Calu3 (cell line): ENCODE data around the gene HOXB5. TPM values are rescaled to one million over a fixed set of nuclear protein-coding genes. Genes with fewer than 3 reads are reported as not detected.

Experiments used
- BruUV-seq: library from RNA; stranded (reverse); fragments of 400-500 nt; replicated peaks from 2 replicates; lab custom pipeline; 2021; lab: Mats Ljungman, UMichigan
- CTCF ChIA-PET: fragments of 300-600 bp; sonication (Branson Sonifier 250); formaldehyde crosslinking; loops from one replicate; lab custom pipeline; 2022; ENCODE audit warnings: antibody characterized with exemption; lab: Charles Lee
- DNase-seq: peaks from one replicate; pipeline ENCODE4 v3.0.0; 2022
- H3K27ac Mint-ChIP-seq: one replicate; pipeline ENCODE4 v1.8.0; 2022; ENCODE audit warnings: mixed read lengths; ENCODE audit not compliant: unreplicated experiment
- H3K27me3 Mint-ChIP-seq: one replicate; pipeline ENCODE4 v1.8.0; 2022; ENCODE audit warnings: mixed read lengths; ENCODE audit not compliant: unreplicated experiment
- H3K36me3 Mint-ChIP-seq: one replicate; pipeline ENCODE4 v1.8.0; 2022; ENCODE audit warnings: mild to moderate bottlenecking, moderate library complexity, mixed read lengths; ENCODE audit not compliant: insufficient read depth, unreplicated experiment
- H3K4me1 Mint-ChIP-seq: one replicate; pipeline ENCODE4 v1.8.0; 2022; ENCODE audit warnings: mild to moderate bottlenecking, low read depth, mixed read lengths; ENCODE audit not compliant: unreplicated experiment
- H3K4me3 Mint-ChIP-seq: one replicate; pipeline ENCODE4 v1.8.0; 2022; ENCODE audit warnings: mild to moderate bottlenecking, low read depth, moderate library complexity, mixed read lengths; ENCODE audit not compliant: unreplicated experiment
- H3K9me3 Mint-ChIP-seq: one replicate; pipeline ENCODE4 v1.8.0; 2022; ENCODE audit warnings: low read depth, mixed read lengths; ENCODE audit not compliant: unreplicated experiment
- intact Hi-C: fragments of 100-400 bp; cut with micrococcal nuclease; formaldehyde crosslinking; loops from one replicate; pipeline ENCODE4 v1.10.0; 2022; ENCODE audit not compliant: unreplicated experiment
- total RNA-seq: library from RNA; stranded (reverse); gene quantifications from 2 replicates; pipeline ENCODE4 v1.2.3, GENCODE V29; 2022
- TF ChIP-seq, protein P1 (sequence below): fragments of 200-600 bp; IDR thresholded peaks from one replicate; pipeline ENCODE4 v1.8.0; 2022; ENCODE audit warnings: antibody characterized with exemption; ENCODE audit not compliant: unreplicated experiment

The HOXB5 gene
- total RNA-seq, 1 experiment from 2014 or later: 48.5 TPM

DNA sequence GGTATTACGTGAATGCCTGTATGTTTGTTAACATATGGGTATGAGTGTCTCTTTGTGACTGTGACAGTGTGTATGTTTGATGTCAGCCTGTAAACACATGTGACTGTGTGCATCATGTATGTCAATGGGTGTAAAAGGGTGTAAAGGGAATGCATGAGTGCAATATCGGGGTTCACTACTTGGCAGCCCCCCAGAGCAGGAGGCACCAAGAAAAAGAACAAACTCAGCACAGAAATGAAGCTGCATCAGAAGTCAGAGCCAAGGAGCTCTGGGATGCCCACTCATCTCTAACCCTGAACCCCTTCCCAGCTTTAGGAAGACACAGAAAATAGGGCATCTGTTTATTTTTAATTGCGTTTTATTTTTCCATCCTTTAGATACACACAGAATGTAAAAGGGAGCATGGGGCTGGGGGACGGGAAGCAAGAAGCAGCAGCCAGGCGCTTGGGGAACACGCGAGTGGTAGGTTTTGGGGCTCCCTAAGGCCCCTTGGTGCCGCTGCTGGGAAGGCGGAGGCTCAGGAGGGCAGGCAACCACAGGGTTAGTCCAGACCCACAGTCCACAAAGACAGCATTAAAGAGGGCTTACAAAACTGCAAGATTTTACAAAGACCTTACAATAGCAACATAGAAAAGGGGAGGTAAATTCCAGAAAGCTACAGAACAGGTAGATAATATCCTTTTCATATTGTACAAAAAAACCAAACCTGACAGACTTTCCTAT lies 13.5 kb upstream of the HOXB5 start:
- TF ChIP-seq, protein P1, sequence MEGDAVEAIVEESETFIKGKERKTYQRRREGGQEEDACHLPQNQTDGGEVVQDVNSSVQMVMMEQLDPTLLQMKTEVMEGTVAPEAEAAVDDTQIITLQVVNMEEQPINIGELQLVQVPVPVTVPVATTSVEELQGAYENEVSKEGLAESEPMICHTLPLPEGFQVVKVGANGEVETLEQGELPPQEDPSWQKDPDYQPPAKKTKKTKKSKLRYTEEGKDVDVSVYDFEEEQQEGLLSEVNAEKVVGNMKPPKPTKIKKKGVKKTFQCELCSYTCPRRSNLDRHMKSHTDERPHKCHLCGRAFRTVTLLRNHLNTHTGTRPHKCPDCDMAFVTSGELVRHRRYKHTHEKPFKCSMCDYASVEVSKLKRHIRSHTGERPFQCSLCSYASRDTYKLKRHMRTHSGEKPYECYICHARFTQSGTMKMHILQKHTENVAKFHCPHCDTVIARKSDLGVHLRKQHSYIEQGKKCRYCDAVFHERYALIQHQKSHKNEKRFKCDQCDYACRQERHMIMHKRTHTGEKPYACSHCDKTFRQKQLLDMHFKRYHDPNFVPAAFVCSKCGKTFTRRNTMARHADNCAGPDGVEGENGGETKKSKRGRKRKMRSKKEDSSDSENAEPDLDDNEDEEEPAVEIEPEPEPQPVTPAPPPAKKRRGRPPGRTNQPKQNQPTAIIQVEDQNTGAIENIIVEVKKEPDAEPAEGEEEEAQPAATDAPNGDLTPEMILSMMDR: no peak
- H3K36me3 Mint-ChIP-seq: peaks cover 96% of the 10 kb centered on the region
- H3K27ac Mint-ChIP-seq: peak overlapping the region; percentile 83
- intact Hi-C loops: no loop called here
- BruUV-seq: no TSS peak
- H3K27me3 Mint-ChIP-seq: no peaks in the 10 kb centered on the region
- peaks cover 27% of the 10 kb centered on the region for H3K4me1 Mint-ChIP-seq
- H3K9me3 Mint-ChIP-seq: no peaks in the 10 kb centered on the region
- peak overlapping the region; percentile 88 for H3K4me3 Mint-ChIP-seq
- CTCF ChIA-PET: no interaction called here
- no peak for DNase-seq

DNA sequence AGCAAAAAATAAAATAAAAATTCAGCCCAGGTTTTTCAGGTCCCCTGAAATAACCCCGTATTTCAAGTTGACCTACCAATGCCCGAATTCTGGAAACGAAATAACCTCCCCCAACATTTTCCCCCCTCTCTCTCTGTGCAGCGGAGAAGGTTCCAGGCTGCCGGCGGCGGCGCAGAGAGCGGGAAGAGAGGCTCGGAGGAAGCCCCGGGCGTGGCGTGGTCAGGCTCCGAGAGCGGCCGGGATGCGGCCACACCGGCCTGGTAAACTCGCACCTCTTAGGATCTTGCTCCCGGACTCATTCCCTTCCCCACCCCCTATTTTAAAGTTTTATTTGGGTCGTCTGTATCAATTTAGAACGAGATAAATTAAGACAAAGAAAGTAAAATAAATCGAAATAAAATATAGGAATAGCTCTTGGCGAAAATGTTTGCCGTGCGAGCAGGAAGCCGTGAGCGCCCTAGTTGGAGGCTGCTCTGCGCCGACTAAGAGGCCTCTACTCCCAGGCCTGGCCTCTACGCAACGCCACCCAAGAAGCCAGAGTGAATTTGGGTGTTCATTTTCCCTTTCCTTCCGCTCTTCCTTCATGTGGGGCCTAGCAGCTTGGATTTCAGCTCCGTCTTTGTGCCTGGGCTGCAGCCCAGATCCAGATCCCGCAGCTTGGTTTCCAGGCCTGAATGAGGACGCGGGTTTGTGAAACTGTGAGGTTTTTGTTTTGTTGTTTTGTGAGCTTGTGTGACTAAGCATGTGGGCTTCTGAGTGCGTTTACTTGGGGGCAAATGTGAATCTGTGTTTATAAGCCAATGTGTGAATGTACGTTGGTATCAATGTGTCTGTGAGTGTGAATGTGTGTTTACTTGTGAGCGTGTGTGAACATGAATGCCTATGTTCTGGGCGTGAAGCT lies 12.7 kb upstream of the HOXB5 start:
- H3K4me1 Mint-ChIP-seq: peaks cover 30% of the 10 kb centered on the region
- no peaks in the 10 kb centered on the region for H3K9me3 Mint-ChIP-seq
- H3K4me3 Mint-ChIP-seq: peak overlapping the region; percentile 88

DNA sequence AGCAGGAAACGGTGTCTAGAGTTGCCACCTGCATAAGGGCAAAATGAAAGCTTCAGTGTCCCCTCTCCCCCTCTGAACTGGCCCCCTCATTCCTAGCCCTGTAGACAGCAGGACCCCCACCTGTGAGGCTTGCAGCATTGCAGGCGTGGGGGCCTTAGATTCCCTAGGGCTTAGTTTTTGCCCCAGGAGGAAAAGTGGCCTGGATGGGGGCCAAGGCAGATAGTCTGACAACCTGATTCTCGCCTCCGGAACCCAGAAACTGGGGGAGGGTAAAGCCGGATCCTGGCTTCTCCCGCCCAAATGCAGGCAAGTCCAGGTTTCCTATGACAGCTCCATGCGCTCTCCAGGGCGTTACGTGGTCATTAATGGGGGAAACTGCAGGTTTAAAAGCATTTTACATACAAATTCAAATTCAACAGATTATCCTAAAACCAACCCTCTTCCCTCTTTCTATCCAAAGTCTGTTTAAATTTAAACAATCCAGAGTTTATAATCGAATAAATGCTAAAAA lies 11.9 kb upstream of the HOXB5 start:
- Mint-ChIP-seq H3K4me1 (peaks cover 37% of the 10 kb centered on the region), H3K27ac (peak overlapping the region; percentile 95), H3K27me3 (no peaks in the 10 kb centered on the region), H3K9me3 (no peaks in the 10 kb centered on the region), H3K36me3 (peaks cover 96% of the 10 kb centered on the region), H3K4me3 (peak overlapping the region; percentile 88)
- CTCF ChIA-PET: interaction anchor here (0.6 to 1.4 kb wide), 2 partner anchors 8 to 339 kb away, joined by 4 read pairs; no protein-coding TSS in a partner anchor
- no TSS peak for BruUV-seq
- TF ChIP-seq, protein P1: no peak
- DNase-seq: peak; percentile 68
- intact Hi-C loops: no loop called here

More for the DNA sequence above, 12.7 kb upstream of the HOXB5 start:
- TF ChIP-seq, protein P1: no peak
- intact Hi-C loops: no loop called here
- BruUV-seq: no TSS peak
- no peaks in the 10 kb centered on the region for H3K27me3 Mint-ChIP-seq
- DNase-seq: no peak
- peaks cover 96% of the 10 kb centered on the region for H3K36me3 Mint-ChIP-seq
- H3K27ac Mint-ChIP-seq: peak overlapping the region; percentile 83
- CTCF ChIA-PET: no interaction called here

DNA sequence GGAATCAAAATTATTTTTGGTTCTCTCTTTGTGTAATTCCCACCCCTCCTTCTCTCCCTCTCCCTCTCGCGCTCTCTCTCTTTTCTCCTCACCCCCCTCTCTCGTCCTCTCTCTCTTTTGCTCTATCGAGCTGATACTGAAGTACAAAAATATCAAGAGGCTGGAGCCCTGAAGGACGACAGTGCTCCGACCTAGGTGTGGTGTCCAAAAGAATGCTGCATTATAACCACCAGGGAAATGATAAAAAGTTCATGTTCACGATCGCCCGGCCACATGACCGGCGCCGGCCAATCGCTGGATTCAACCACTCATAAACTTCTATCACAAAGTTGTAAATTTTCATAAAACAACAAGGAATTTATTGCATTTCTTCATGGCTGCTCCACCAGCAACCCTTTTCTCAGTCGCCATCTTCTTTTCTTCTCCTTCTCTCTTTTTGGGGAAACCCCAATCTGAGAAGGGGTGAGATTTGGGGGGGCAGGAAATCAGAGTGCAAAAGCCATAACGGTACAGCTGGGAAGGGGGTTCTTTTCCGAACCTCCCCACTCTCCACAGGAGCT lies 11.3 kb upstream of the HOXB5 start, which contains the start of gene HOXB6:
TSS of gene HOXB6 (minus strand) at position 217 of the 560 bp plus-strand sequence. CDS start 6,836 bp downstream, outside the sequence.
- Mint-ChIP-seq H3K36me3 (peaks cover 96% of the 10 kb centered on the region), H3K27ac (peak within 1 kb of the TSS; percentile 95), H3K4me3 (peak within 1 kb of the TSS; percentile 88), H3K9me3 (no peaks in the 10 kb centered on the region), H3K27me3 (no peaks in the 10 kb centered on the region), H3K4me1 (peaks cover 44% of the 10 kb centered on the region)
- CTCF ChIA-PET: interaction anchor here (0.7 to 1.4 kb wide), 4 partner anchors 9 to 782 kb away, joined by 3 to 7 read pairs (median 4); no protein-coding TSS in a partner anchor
- intact Hi-C loops: no loop called here
- TF ChIP-seq, protein P1: no peak
- peak; percentile 84 for DNase-seq
- no TSS peak for BruUV-seq
